ENCODE results near the gene ARVCF. TPM values are rescaled to one million over a fixed set of nuclear protein-coding genes. Genes with fewer than 3 reads are reported as not detected.

ARVCF gene
- total RNA-seq, 2 donors from 2014 or later = 39.6 to 65.9 TPM

GRCh38 chr22:20024650-20025397, 8.2 kb upstream of the ARVCF start:
- no peaks in the 10 kb centered on the region for H3K9me3 ChIP-seq
- H3K27me3 ChIP-seq (replicated peaks; ENCODE audit: insufficient read depth) = no peaks in the 10 kb centered on the region
- WGBS = 89% methylated on average over 15 of the region's 15 CpGs
- intact Hi-C loops (cut with DNase I) = no loop called here
- H3K4me3 ChIP-seq = no peak overlapping the region
- peak overlapping the region in 1 of 2 donors; percentile 47 for H3K27ac ChIP-seq
- no peaks in the 10 kb centered on the region for H3K36me3 ChIP-seq
- H3K4me1 ChIP-seq (replicated peaks) = peaks cover 8% of the 10 kb centered on the region
- no peak for TF ChIP-seq POLR2A (IDR thresholded peaks at IDR 0.05)
- no peak for DNase-seq (ENCODE audit: low spot score)

DNA sequence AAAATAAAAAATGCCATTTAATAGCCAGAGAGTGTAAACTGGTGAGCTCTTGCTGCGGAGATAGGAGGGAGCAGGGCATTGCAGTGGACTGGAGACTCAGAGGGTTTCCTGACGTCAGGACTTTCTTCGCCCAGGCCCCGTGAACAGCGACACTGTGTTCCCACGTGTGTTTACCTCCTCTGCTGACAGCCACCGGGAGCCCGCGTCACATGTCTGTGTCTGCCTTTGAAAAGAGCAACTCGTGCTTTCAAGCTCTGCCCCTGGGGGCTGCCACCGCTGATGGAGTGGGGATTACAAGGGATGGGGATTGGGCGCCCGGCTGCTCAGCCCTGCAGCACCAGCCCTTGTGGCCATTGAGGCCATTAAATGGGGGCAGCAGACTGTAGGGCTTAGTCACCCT, 7.6 kb upstream of the ARVCF start:
- Histone ChIP-seq H3K4me3 (no peak overlapping the region), H3K27ac (peak overlapping the region; percentile 38 to 47), H3K4me1 (replicated peaks) (peaks cover 8% of the 10 kb centered on the region), H3K27me3 (replicated peaks; ENCODE audit: insufficient read depth) (no peaks in the 10 kb centered on the region), H3K9me3 (no peaks in the 10 kb centered on the region), H3K36me3 (no peaks in the 10 kb centered on the region)
- TF ChIP-seq POLR2A (IDR thresholded peaks at IDR 0.05) (no peak), CTCF (IDR thresholded peaks at IDR 0.05) (no peak), POLR2AphosphoS5 (IDR thresholded peaks at IDR 0.05) (peak; percentile 84)
- intact Hi-C loops (cut with DNase I) = no loop called here
- WGBS = 60% methylated on average over 13 of the region's 13 CpGs
- DNase-seq (ENCODE audit: low spot score) = peak; percentile 72

- peaks cover 8% of the 10 kb centered on the region for H3K4me1 ChIP-seq (replicated peaks)
- peak overlapping the region in 1 of 2 donors; percentile 84 for H3K27ac ChIP-seq
- H3K27me3 ChIP-seq (replicated peaks; ENCODE audit: insufficient read depth) = no peaks in the 10 kb centered on the region
- TF ChIP-seq POLR2AphosphoS5 (IDR thresholded peaks at IDR 0.05) (no peak), CTCF (IDR thresholded peaks at IDR 0.05) (no peak), POLR2A (IDR thresholded peaks at IDR 0.05) (no peak)
- 87% methylated on average over 10 of the region's 10 CpGs for WGBS
- no peaks in the 10 kb centered on the region for H3K36me3 ChIP-seq
- no peak overlapping the region for H3K4me3 ChIP-seq
- H3K9me3 ChIP-seq = no peaks in the 10 kb centered on the region
- intact Hi-C loops (cut with DNase I) = no loop called here
- DNase-seq (ENCODE audit: low spot score) = no peak
These were observed 6.5 kb upstream of the ARVCF start for GRCh38 chr22:20022978-20023613.

- H3K36me3 ChIP-seq = no peaks in the 10 kb centered on the region
- WGBS = 91% methylated on average over 11 of the region's 11 CpGs
- DNase-seq (ENCODE audit: low spot score) = no peak
- TF ChIP-seq CTCF (IDR thresholded peaks at IDR 0.05) = no peak
- TF ChIP-seq POLR2AphosphoS5 (IDR thresholded peaks at IDR 0.05) = no peak
- no peak for TF ChIP-seq POLR2A (IDR thresholded peaks at IDR 0.05)
- no peaks in the 10 kb centered on the region for H3K9me3 ChIP-seq
- intact Hi-C loops (cut with DNase I) = no loop called here
- H3K27ac ChIP-seq = peak overlapping the region; percentile 30 to 84
- H3K27me3 ChIP-seq (replicated peaks; ENCODE audit: insufficient read depth) = no peaks in the 10 kb centered on the region
- H3K4me1 ChIP-seq (replicated peaks) = peaks cover 8% of the 10 kb centered on the region
- H3K4me3 ChIP-seq = peak overlapping the region; percentile 84 to 89
These were observed 5.8 kb upstream of the ARVCF start for GRCh38 chr22:20022231-20022977.
